Heart right ventricle (tissue), 16 donors: Measurements from ENCODE around the gene LARP4B. TPM values are rescaled to one million over a fixed set of nuclear protein-coding genes. Genes with fewer than 3 reads are reported as not detected.

Experiments
- ATAC-seq, 8 donors: fragments of 200-7000 bp; cut with Tn5 transposase; one replicate each; pipeline ENCODE4 v1.9.1; 2020; ENCODE audit warnings: mild to moderate bottlenecking in 8 of 8, moderate library complexity in 8 of 8, moderate number of reproducible peaks in 1 of 8
- DNase-seq, 2 donors: peaks; one replicate each; pipeline ENCODE4 v3.0.0-alpha.2; 2020
- H3K27ac ChIP-seq, 10 donors: fragments of 200-600 bp; sonication (generic) in 2 of 10; one replicate each; pipeline versions ENCODE4 v1.5.0 to v1.8.0; 2020 to 2022; ENCODE audit warnings: mild to moderate bottlenecking in 3 of 10
- H3K27me3 ChIP-seq, 7 donors: fragments of 200-600 bp; one replicate each; pipeline ENCODE4 v1.8.0; 2021 to 2022; ENCODE audit warnings: mild to moderate bottlenecking in 2 of 7
- H3K36me3 ChIP-seq, 9 donors: fragments of 200-600 bp; sonication (generic) in 1 of 9; one replicate each; pipeline versions ENCODE4 v1.5.0 to v1.8.0; 2020 to 2022; ENCODE audit warnings: mild to moderate bottlenecking in 2 of 9
- H3K4me1 ChIP-seq, 9 donors: fragments of 200-600 bp; sonication (generic) in 1 of 9; one replicate each; pipeline versions ENCODE4 v1.5.0 to v1.8.0; 2020 to 2022; ENCODE audit warnings: mild to moderate bottlenecking in 4 of 9
- H3K4me3 ChIP-seq, 10 donors: fragments of 200-600 bp; sonication (generic) in 2 of 10; one replicate each; pipeline versions ENCODE4 v1.5.0 to v1.8.0; 2020 to 2022; ENCODE audit warnings: mild to moderate bottlenecking in 7 of 10, moderate library complexity in 2 of 10
- H3K9me3 ChIP-seq, 11 donors: fragments of 200-600 bp in 10 of 11; sonication (generic) in 2 of 11; one replicate each; pipeline versions ENCODE4 v1.5.0 to v1.8.0; 2013 to 2022; ENCODE audit warnings: mild to moderate bottlenecking in 2 of 11, control low read depth in 1 of 11, moderate library complexity in 1 of 11
- CTCF ChIP-seq, 9 donors: fragments of 200-600 bp; sonication (generic) in 2 of 9; IDR thresholded peaks; one replicate each; pipeline versions ENCODE4 v1.5.0 to v1.8.0; 2021 to 2022; ENCODE audit warnings: antibody characterized with exemption in 9 of 9, mild to moderate bottlenecking in 5 of 9, moderate library complexity in 1 of 9
- WGBS, 2 donors: extraction: QIAGEN DNeasy Blood & Tissue Kit; methylation state at CpG; one replicate each; pipeline ENCODE4 v1.1.7; 2013; ENCODE audit warnings: inconsistent platforms in 1 of 2; 5-methylcytosine and 5-hydroxymethylcytosine counted together
- intact Hi-C, 10 donors: fragments of 100-400 bp; cut with DNase I; formaldehyde crosslinking; loops; one replicate each; pipeline versions ENCODE4 v1.11.1 to v1.14.2; 2022
- polyA plus RNA-seq, 2 donors: library from polyadenylated mRNA; stranded (reverse); fragments of 200-250 nt; gene quantifications; one replicate each; pipeline ENCODE4 v1.2.3, GENCODE V29; 2013
- total RNA-seq, 10 donors: library from RNA; stranded (reverse); fragmentation: NEBNext Ultra II Directional in 3 of 10; extraction: Animal tissue kit (Norgen Biotek cat#: 25700) in 3 of 10; gene quantifications; one replicate each; pipeline versions ENCODE4 v1.2.1 to v1.2.4, GENCODE V29; 2021 to 2023
- donor health status: Arrhythmogenic right ventricular cardiomyopathy.
- donor health status: ischemic (EF 13 %, LVEDD 7.1; RV severe dilation, severe dysfunction).
- donor health status: healthy with polysubstance abuse.
- donor health status: DM: no; HTN: yes; CAD: no.
- donor health status: DM: no; HTN: no; CAD: no.
- donor health status: ischemic (EF 25% LVEDD 6.9; RV normal size, moderate dysfunction).
- donor health status: ischemic (EF 25% LVEDD 5.7; RV mildly dilated, moderate dysfunction).
- donor health status: healthy.
- donor health status: DM: yes; HTN: yes; CAD: no.
- donor health status: Ischemic cardiomyopathy.
- donor health status: ischemic (EF 35%, LVEDD 5.7; RV mildly dilated, moderate dysfunction).
- donor health status: nonischemic (EF 11% LVEDD 7.7; RV severe dilation, severe dysfunction).
- donor health status: DM: yes; HTN: yes; CAD: no.
- donor health status: PGD.
- donor health status: ischemic (EF 29% LVEDD 5.4; RV normal size, mild dysfunction).
- donor health status: nonischemic (EF 23%, LVEDD 6.1; RV moderate dilation, normal function).

LARP4B gene
- total and polyA plus RNA-seq, 12 donors: 10.6 to 82.6 (median 61.9) TPM

GRCh38 chr10:963655-964054, 32.1 kb upstream of the LARP4B start:
- TF ChIP-seq CTCF (IDR thresholded peaks at IDR 0.05): no peak
- no peak overlapping the region for H3K27ac ChIP-seq
- intact Hi-C loops: no loop called here
- ATAC-seq (no peak), DNase-seq (no peak)
- no peaks in the 10 kb centered on the region for H3K4me1 ChIP-seq
- 89 to 94% methylated on average over 4 of the region's 4 CpGs for WGBS, 2 donors
- peaks cover 0 to 5% (median 0%) of the 10 kb centered on the region in 7 donors for H3K27me3 ChIP-seq
- H3K36me3 ChIP-seq: no peaks in the 10 kb centered on the region
- H3K9me3 ChIP-seq: no peaks in the 10 kb centered on the region
- no peak overlapping the region for H3K4me3 ChIP-seq

- no peaks in the 10 kb centered on the region for H3K9me3 ChIP-seq
- H3K27me3 ChIP-seq: peaks cover 0 to 5% (median 0%) of the 10 kb centered on the region in 7 donors
- H3K36me3 ChIP-seq: no peaks in the 10 kb centered on the region
- WGBS, 2 donors: 84 to 88% methylated on average over 5 of the region's 5 CpGs
- H3K4me3 ChIP-seq: no peak overlapping the region
- intact Hi-C loops: no loop called here
- ATAC-seq (no peak), DNase-seq (no peak)
- no peak for TF ChIP-seq CTCF (IDR thresholded peaks at IDR 0.05)
- H3K27ac ChIP-seq: no peak overlapping the region
- H3K4me1 ChIP-seq: no peaks in the 10 kb centered on the region
Observed at GRCh38 chr10:963186-963585, 31.7 kb upstream of the LARP4B start.

- no peak for DNase-seq
- H3K27ac ChIP-seq: no peak overlapping the region
- no peak for TF ChIP-seq CTCF (IDR thresholded peaks at IDR 0.05)
- peaks cover 0 to 5% (median 0%) of the 10 kb centered on the region in 7 donors for H3K27me3 ChIP-seq
- intact Hi-C loops: no loop called here
- H3K4me1 ChIP-seq: no peaks in the 10 kb centered on the region
- WGBS, 2 donors: 89 to 94% methylated on average over 3 of the region's 3 CpGs
- H3K36me3 ChIP-seq: no peaks in the 10 kb centered on the region
- no peak for ATAC-seq
- no peaks in the 10 kb centered on the region for H3K9me3 ChIP-seq
- H3K4me3 ChIP-seq: no peak overlapping the region
Observed at GRCh38 chr10:962342-962741, 30.8 kb upstream of the LARP4B start.

- no peak overlapping the region for H3K27ac ChIP-seq
- H3K27me3 ChIP-seq: peaks cover 0 to 1% (median 0%) of the 10 kb centered on the region in 7 donors
- WGBS, 2 donors: 89 to 91% methylated on average over 6 of the region's 6 CpGs
- no peak for TF ChIP-seq CTCF (IDR thresholded peaks at IDR 0.05)
- DNase-seq: no peak
- no peaks in the 10 kb centered on the region for H3K4me1 ChIP-seq
- no peaks in the 10 kb centered on the region for H3K9me3 ChIP-seq
- ATAC-seq: no peak
- intact Hi-C loops: no loop called here
- H3K36me3 ChIP-seq: no peaks in the 10 kb centered on the region
- no peak overlapping the region for H3K4me3 ChIP-seq
Observed at GRCh38 chr10:958856-959255, 27.4 kb upstream of the LARP4B start.
